Measurements from ENCODE around the gene SYNCRIP. TPM values are rescaled to one million over a fixed set of nuclear protein-coding genes. Genes with fewer than 3 reads are reported as not detected.
A peak's percentile ranks its signal among the peaks of the same experiment; 100 is the strongest.

Gene SYNCRIP
- total and polyA plus RNA-seq, 2 donors (not counting 1 experiment from before 2014, with no cell fraction given) = 29.2 to 44.3 TPM

DNA sequence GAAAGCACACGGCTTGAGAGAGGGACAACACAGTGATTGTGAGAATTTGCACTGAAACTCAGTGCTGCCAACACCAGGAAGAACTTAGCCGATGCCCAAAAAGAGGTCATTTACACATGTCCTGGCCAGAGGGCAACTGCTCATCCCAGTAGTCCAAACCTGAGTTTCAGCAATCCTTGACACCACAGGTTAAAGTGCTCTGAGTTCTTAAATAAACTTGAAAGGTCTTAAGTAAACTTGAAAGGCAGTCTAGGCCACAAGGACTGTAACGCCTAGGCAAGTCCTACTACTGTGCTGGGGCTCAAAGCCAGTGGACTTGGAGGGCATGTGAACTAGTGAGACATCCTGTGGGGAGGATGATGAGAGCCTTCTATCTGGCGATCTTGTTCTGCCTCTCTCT, 63.1 kb downstream of the SYNCRIP start:
- Histone ChIP-seq H3K79me2 (ENCODE audit: control insufficient read depth, insufficient read depth, low read length) (peaks cover 48% of the 10 kb centered on the region), H3K9ac (ENCODE audit: insufficient read depth, low read length) (no peak overlapping the region), H2AFZ (ENCODE audit: low read length) (no peak overlapping the region), H3K27ac (ENCODE audit: insufficient read depth, low read length) (no peak overlapping the region), H3K4me2 (ENCODE audit: extremely low read depth, insufficient read depth, low read length) (no peak overlapping the region), H3K9me3 (ENCODE audit: control insufficient read depth, insufficient read depth, low read depth, low read length) (no peaks in the 10 kb centered on the region), H3K4me3 (replicated peaks in 1 of 4; ENCODE audit: control extremely low read depth in 1 of 4, insufficient read depth in 1 of 4, low read depth in 3 of 4, low read length in 4 of 4) (no peak overlapping the region), H3K36me3 (ENCODE audit: control insufficient read depth, insufficient read depth, low read length) (no peaks in the 10 kb centered on the region), H4K20me1 (ENCODE audit: control insufficient read depth, extremely low read depth, insufficient read depth, low read length) (no peaks in the 10 kb centered on the region), H3K27me3 (ENCODE audit: control insufficient read depth, insufficient read depth, low read length) (no peaks in the 10 kb centered on the region), H3K4me1 (ENCODE audit: control insufficient read depth, extremely low read depth, insufficient read depth, low read length) (peaks cover 16% of the 10 kb centered on the region)
- TF ChIP-seq EZH2 (IDR thresholded peaks at IDR 0.05; ENCODE audit: low read length, missing control alignments) (no peak), CTCF (conservative IDR thresholded peaks at IDR 0.05 in 1 of 2, IDR thresholded peaks at IDR 0.05 in 1 of 2; ENCODE audit: low read depth in 1 of 2, low read length in 2 of 2) (no peak)
- DNase-seq (ENCODE audit: low read depth in 2 of 2) = no peak

- H3K27ac ChIP-seq (ENCODE audit: insufficient read depth, low read length) = no peak overlapping the region
Observed at GRCh38 chr6:85576476-85576875, 66.2 kb downstream of the SYNCRIP start.

GRCh38 chr6:85574932-85575598, 67.6 kb downstream of the SYNCRIP start:
- Histone ChIP-seq H3K79me2 (ENCODE audit: control insufficient read depth, insufficient read depth, low read length) (peaks cover 45% of the 10 kb centered on the region), H3K36me3 (ENCODE audit: control insufficient read depth, insufficient read depth, low read length) (no peaks in the 10 kb centered on the region), H3K4me1 (ENCODE audit: control insufficient read depth, extremely low read depth, insufficient read depth, low read length) (peaks cover 5% of the 10 kb centered on the region), H2AFZ (ENCODE audit: low read length) (no peak overlapping the region), H3K9me3 (ENCODE audit: control insufficient read depth, insufficient read depth, low read depth, low read length) (no peaks in the 10 kb centered on the region), H3K9ac (ENCODE audit: insufficient read depth, low read length) (no peak overlapping the region), H3K27me3 (ENCODE audit: control insufficient read depth, insufficient read depth, low read length) (no peaks in the 10 kb centered on the region), H4K20me1 (ENCODE audit: control insufficient read depth, extremely low read depth, insufficient read depth, low read length) (no peaks in the 10 kb centered on the region), H3K4me3 (replicated peaks in 1 of 4; ENCODE audit: control extremely low read depth in 1 of 4, insufficient read depth in 1 of 4, low read depth in 3 of 4, low read length in 4 of 4) (no peak overlapping the region), H3K27ac (ENCODE audit: insufficient read depth, low read length) (no peak overlapping the region), H3K4me2 (ENCODE audit: extremely low read depth, insufficient read depth, low read length) (no peak overlapping the region)
- TF ChIP-seq CTCF (conservative IDR thresholded peaks at IDR 0.05 in 1 of 2, IDR thresholded peaks at IDR 0.05 in 1 of 2; ENCODE audit: low read depth in 1 of 2, low read length in 2 of 2) = no peak
- no peak for TF ChIP-seq EZH2 (IDR thresholded peaks at IDR 0.05; ENCODE audit: low read length, missing control alignments)
- peak; percentile 62 to 85 for DNase-seq (ENCODE audit: low read depth in 2 of 2)

More at GRCh38 chr6:85576476-85576875, 66.2 kb downstream of the SYNCRIP start:
- Histone ChIP-seq H3K4me3 (replicated peaks in 1 of 4; ENCODE audit: control extremely low read depth in 1 of 4, insufficient read depth in 1 of 4, low read depth in 3 of 4, low read length in 4 of 4) (no peak overlapping the region), H2AFZ (ENCODE audit: low read length) (no peak overlapping the region), H3K36me3 (ENCODE audit: control insufficient read depth, insufficient read depth, low read length) (no peaks in the 10 kb centered on the region), H3K9me3 (ENCODE audit: control insufficient read depth, insufficient read depth, low read depth, low read length) (no peaks in the 10 kb centered on the region), H4K20me1 (ENCODE audit: control insufficient read depth, extremely low read depth, insufficient read depth, low read length) (no peaks in the 10 kb centered on the region), H3K4me2 (ENCODE audit: extremely low read depth, insufficient read depth, low read length) (no peak overlapping the region), H3K79me2 (ENCODE audit: control insufficient read depth, insufficient read depth, low read length) (peaks cover 57% of the 10 kb centered on the region), H3K27me3 (ENCODE audit: control insufficient read depth, insufficient read depth, low read length) (no peaks in the 10 kb centered on the region), H3K4me1 (ENCODE audit: control insufficient read depth, extremely low read depth, insufficient read depth, low read length) (peaks cover 16% of the 10 kb centered on the region), H3K9ac (ENCODE audit: insufficient read depth, low read length) (no peak overlapping the region)
- TF ChIP-seq CTCF (conservative IDR thresholded peaks at IDR 0.05 in 1 of 2, IDR thresholded peaks at IDR 0.05 in 1 of 2; ENCODE audit: low read depth in 1 of 2, low read length in 2 of 2) (no peak), EZH2 (IDR thresholded peaks at IDR 0.05; ENCODE audit: low read length, missing control alignments) (no peak)
- DNase-seq (ENCODE audit: low read depth in 2 of 2) = peak in 1 of 2 donors; percentile 51

Data from fibroblast of lung (primary cell).